GM19239 (cell line): ENCODE results near the gene NFASC.

ENCODE experiments used
- DNase-seq: peaks from one replicate; pipeline ENCODE4 v3.0.0; 2011; ENCODE audit warnings: low spot score; ENCODE audit not compliant: insufficient read length
- FAIRE-seq: peaks from 2 replicates; lab custom pipeline; 2011; peaks lifted over from hg19 to GRCh38; lab: Jason Lieb, UNC

The NFASC gene

GRCh38 chr1:204975568-204976235 lies 105.0 kb downstream of the NFASC start:
- peak; percentile 75 for DNase-seq
- peak; percentile 91 for FAIRE-seq

- FAIRE-seq (no peak), DNase-seq (no peak)
Observed at GRCh38 chr1:204976646-204977045, 106.0 kb downstream of the NFASC start.

- FAIRE-seq (no peak), DNase-seq (no peak)
Observed at GRCh38 chr1:204977318-204977717, 106.7 kb downstream of the NFASC start.

GRCh38 chr1:204978782-204979181 lies 108.1 kb downstream of the NFASC start:
- no peak for DNase-seq

GRCh38 chr1:204979306-204979705 lies 108.6 kb downstream of the NFASC start:
- no peak for DNase-seq

More at GRCh38 chr1:204978782-204979181, 108.1 kb downstream of the NFASC start:
- FAIRE-seq: no peak

GRCh38 chr1:204979891-204980649 lies 109.4 kb downstream of the NFASC start:
- DNase-seq (no peak), FAIRE-seq (no peak)

More at GRCh38 chr1:204979306-204979705, 108.6 kb downstream of the NFASC start:
- FAIRE-seq: no peak

- no peak for FAIRE-seq
- DNase-seq: no peak
Observed at GRCh38 chr1:204980840-204981405, 110.3 kb downstream of the NFASC start.

- DNase-seq (no peak), FAIRE-seq (no peak)
Observed at GRCh38 chr1:204983136-204983535, 112.5 kb downstream of the NFASC start.

GRCh38 chr1:204983881-204984280 lies 113.2 kb downstream of the NFASC start:
- FAIRE-seq (no peak), DNase-seq (no peak)

- FAIRE-seq (no peak), DNase-seq (no peak)
Observed at GRCh38 chr1:204984499-204984898, 113.8 kb downstream of the NFASC start.

GRCh38 chr1:204986181-204986580 lies 115.5 kb downstream of the NFASC start:
- FAIRE-seq (no peak), DNase-seq (no peak)

- DNase-seq (no peak), FAIRE-seq (no peak)
Observed at GRCh38 chr1:204987689-204988088, 117.0 kb downstream of the NFASC start.

GRCh38 chr1:204988196-204988595 lies 117.5 kb downstream of the NFASC start:
- FAIRE-seq (no peak), DNase-seq (no peak)

- FAIRE-seq: no peak
- peak; percentile 71 for DNase-seq
Observed at GRCh38 chr1:204989266-204990058, 118.8 kb downstream of the NFASC start.

- no peak for DNase-seq
Observed at GRCh38 chr1:204990059-204990664, 119.5 kb downstream of the NFASC start.

GRCh38 chr1:204990721-204991341 lies 120.2 kb downstream of the NFASC start:
- no peak for FAIRE-seq
- DNase-seq: no peak

More at GRCh38 chr1:204990059-204990664, 119.5 kb downstream of the NFASC start:
- FAIRE-seq: no peak

GRCh38 chr1:204991342-204991844 lies 120.7 kb downstream of the NFASC start:
- DNase-seq: no peak
- FAIRE-seq: no peak

GRCh38 chr1:204992201-204992997 lies 121.7 kb downstream of the NFASC start:
- DNase-seq (no peak), FAIRE-seq (no peak)

GRCh38 chr1:204992998-204993314 lies 122.3 kb downstream of the NFASC start:
- DNase-seq (no peak), FAIRE-seq (no peak)
